IPS-NIHi7 (cell line): Measurements from ENCODE around the gene TBC1D2B.
"Not testable (repeated sequence)": the region's sequence is repeated elsewhere in the genome, so short reads cannot be mapped to it uniquely, and the experiment has no call there.

ENCODE experiments used
- DNase-seq: peaks from one replicate; pipeline ENCODE4 v3.0.0; 2012; ENCODE audit warnings: mixed read lengths; ENCODE audit errors: extremely low spot score

The TBC1D2B gene

GRCh38 chr15:78003539-78004008 is 73.9 kb downstream of the TBC1D2B start:
- no peak for DNase-seq

- DNase-seq = no peak
Observed at GRCh38 chr15:78002996-78003395, 74.5 kb downstream of the TBC1D2B start.

- DNase-seq = no peak
Observed at GRCh38 chr15:78001656-78002055, 75.9 kb downstream of the TBC1D2B start.

- no peak for DNase-seq
Observed at GRCh38 chr15:78000927-78001249, 76.6 kb downstream of the TBC1D2B start.

GRCh38 chr15:78000091-78000926 is 77.2 kb downstream of the TBC1D2B start:
- DNase-seq = peak; percentile 95

GRCh38 chr15:77999486-77999885 is 78.0 kb downstream of the TBC1D2B start:
- no peak for DNase-seq

- DNase-seq = no peak
Observed at GRCh38 chr15:77998592-77998991, 78.9 kb downstream of the TBC1D2B start.

- not testable (repeated sequence) for DNase-seq
Observed at GRCh38 chr15:77997761-77998554, 79.6 kb downstream of the TBC1D2B start.

- not testable (repeated sequence) for DNase-seq
Observed at GRCh38 chr15:77997221-77997620, 80.3 kb downstream of the TBC1D2B start.

- not testable (repeated sequence) for DNase-seq
Observed at GRCh38 chr15:77996713-77997171, 80.8 kb downstream of the TBC1D2B start.

- not testable (repeated sequence) for DNase-seq
Observed at GRCh38 chr15:77996226-77996625, 81.3 kb downstream of the TBC1D2B start.

GRCh38 chr15:77995537-77995918 is 82.0 kb downstream of the TBC1D2B start:
- not testable (repeated sequence) for DNase-seq

- DNase-seq = not testable (repeated sequence)
Observed at GRCh38 chr15:77994893-77995536, 82.5 kb downstream of the TBC1D2B start.

GRCh38 chr15:77993970-77994693 is 83.4 kb downstream of the TBC1D2B start:
- not testable (repeated sequence) for DNase-seq

- DNase-seq = no peak
Observed at GRCh38 chr15:77993374-77993911, 84.1 kb downstream of the TBC1D2B start.

- DNase-seq = no peak
Observed at GRCh38 chr15:77992356-77993222, 84.9 kb downstream of the TBC1D2B start.

GRCh38 chr15:77991658-77992201 is 85.8 kb downstream of the TBC1D2B start:
- not testable (repeated sequence) for DNase-seq

- DNase-seq = no peak
Observed at GRCh38 chr15:77991029-77991406, 86.5 kb downstream of the TBC1D2B start.

- no peak for DNase-seq
Observed at GRCh38 chr15:77989296-77990143, 88.0 kb downstream of the TBC1D2B start.
